HG03045 (cell line): ENCODE results near the gene TSPYL6.
"Not testable (repeated sequence)": the region's sequence is repeated elsewhere in the genome, so short reads cannot be mapped to it uniquely, and the experiment has no call there.

Experiments used
- ATAC-seq: cut with Tn5 transposase; IDR thresholded peaks from one replicate; pipeline ENCODE4 v1.9.1; 2021; ENCODE audit warnings: mild to moderate bottlenecking, moderate library complexity; ENCODE audit not compliant: unreplicated experiment

The TSPYL6 gene

GRCh38 chr2:54256091-54256694, at the start of gene TSPYL6:
TSPYL6 (minus strand) TSS chr2:54256229; CDS start chr2:54256151, 78 bp downstream.
- ATAC-seq, result no peak

- no peak for ATAC-seq
These were observed 47.6 kb upstream of the TSPYL6 start for GRCh38 chr2:54303631-54304030.

GRCh38 chr2:54298514-54298913, 42.5 kb upstream of the TSPYL6 start:
- no peak for ATAC-seq

GRCh38 chr2:54295911-54296310, 39.9 kb upstream of the TSPYL6 start:
- no peak for ATAC-seq

GRCh38 chr2:54294665-54295064, 38.6 kb upstream of the TSPYL6 start:
- not testable (repeated sequence) for ATAC-seq

- no peak for ATAC-seq
These were observed 34.5 kb upstream of the TSPYL6 start for GRCh38 chr2:54290356-54291025.

- no peak for ATAC-seq
These were observed 33.9 kb upstream of the TSPYL6 start for GRCh38 chr2:54289917-54290316.

GRCh38 chr2:54287532-54287931, 31.5 kb upstream of the TSPYL6 start:
- no peak for ATAC-seq

GRCh38 chr2:54285451-54285850, 29.4 kb upstream of the TSPYL6 start:
- no peak for ATAC-seq

- ATAC-seq, result no peak
These were observed 28.8 kb upstream of the TSPYL6 start for GRCh38 chr2:54284826-54285225.

GRCh38 chr2:54279385-54279784, 23.4 kb upstream of the TSPYL6 start:
- no peak for ATAC-seq

GRCh38 chr2:54275541-54275940, 19.5 kb upstream of the TSPYL6 start:
- no peak for ATAC-seq

- no peak for ATAC-seq
These were observed 18.8 kb upstream of the TSPYL6 start for GRCh38 chr2:54274781-54275242.

GRCh38 chr2:54271843-54272627, 16.0 kb upstream of the TSPYL6 start:
- peak; percentile 90 for ATAC-seq

GRCh38 chr2:54271189-54271588, 15.2 kb upstream of the TSPYL6 start:
- no peak for ATAC-seq

GRCh38 chr2:54267577-54267976, 11.5 kb upstream of the TSPYL6 start:
- ATAC-seq, result no peak

- not testable (repeated sequence) for ATAC-seq
These were observed 9.1 kb upstream of the TSPYL6 start for GRCh38 chr2:54265081-54265480.

GRCh38 chr2:54262015-54262765, 6.2 kb upstream of the TSPYL6 start:
- ATAC-seq, result no peak

- ATAC-seq, result no peak
These were observed 5.5 kb upstream of the TSPYL6 start for GRCh38 chr2:54261537-54261936.

- no peak for ATAC-seq
These were observed 4.2 kb upstream of the TSPYL6 start for GRCh38 chr2:54260241-54260595.
